ENCODE results near the gene YLPM1.

Gene YLPM1

DNA sequence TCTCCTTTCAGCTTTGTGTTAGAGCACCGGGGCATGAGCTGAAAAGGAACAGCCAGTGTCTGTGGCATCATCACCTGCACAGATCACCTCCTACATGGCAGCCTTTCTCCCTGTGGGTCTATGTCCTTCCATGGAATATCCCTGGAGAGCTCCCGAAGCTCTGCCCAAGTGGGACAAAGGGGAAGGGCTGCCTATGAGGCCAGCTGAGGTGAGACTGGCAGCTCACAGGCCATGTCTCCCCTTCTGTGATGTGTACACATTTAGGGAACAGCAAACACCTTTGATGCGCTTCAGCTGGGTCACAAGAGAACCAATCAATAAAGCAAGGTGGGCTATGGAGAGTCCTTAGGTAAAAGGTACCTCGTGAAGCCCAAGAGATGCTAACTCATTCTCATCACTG, 108.7 kb downstream of the YLPM1 start:
- no peak for DNase-seq (ENCODE audit: low read depth, low spot score)

DNA sequence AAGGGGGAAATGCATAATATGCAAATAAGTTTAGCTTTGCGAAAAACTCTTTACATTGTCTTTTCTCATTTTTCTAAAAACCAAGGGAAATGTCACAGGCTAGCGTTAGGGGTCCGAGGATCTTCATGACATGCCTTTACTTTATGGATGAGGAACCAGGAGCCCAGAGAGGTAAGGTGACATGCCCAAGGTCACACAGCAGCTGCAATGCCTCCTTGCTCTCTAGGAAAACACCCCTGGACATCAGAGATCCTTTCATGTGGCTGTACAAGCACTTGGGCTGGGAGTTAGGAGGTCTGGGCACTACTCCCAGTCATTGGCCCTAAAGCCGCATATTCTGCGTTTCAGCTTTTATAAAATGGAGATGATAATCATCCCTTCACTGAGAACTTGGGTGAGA, 112.1 kb downstream of the YLPM1 start:
- no peak for DNase-seq (ENCODE audit: low read depth, low spot score)

DNA sequence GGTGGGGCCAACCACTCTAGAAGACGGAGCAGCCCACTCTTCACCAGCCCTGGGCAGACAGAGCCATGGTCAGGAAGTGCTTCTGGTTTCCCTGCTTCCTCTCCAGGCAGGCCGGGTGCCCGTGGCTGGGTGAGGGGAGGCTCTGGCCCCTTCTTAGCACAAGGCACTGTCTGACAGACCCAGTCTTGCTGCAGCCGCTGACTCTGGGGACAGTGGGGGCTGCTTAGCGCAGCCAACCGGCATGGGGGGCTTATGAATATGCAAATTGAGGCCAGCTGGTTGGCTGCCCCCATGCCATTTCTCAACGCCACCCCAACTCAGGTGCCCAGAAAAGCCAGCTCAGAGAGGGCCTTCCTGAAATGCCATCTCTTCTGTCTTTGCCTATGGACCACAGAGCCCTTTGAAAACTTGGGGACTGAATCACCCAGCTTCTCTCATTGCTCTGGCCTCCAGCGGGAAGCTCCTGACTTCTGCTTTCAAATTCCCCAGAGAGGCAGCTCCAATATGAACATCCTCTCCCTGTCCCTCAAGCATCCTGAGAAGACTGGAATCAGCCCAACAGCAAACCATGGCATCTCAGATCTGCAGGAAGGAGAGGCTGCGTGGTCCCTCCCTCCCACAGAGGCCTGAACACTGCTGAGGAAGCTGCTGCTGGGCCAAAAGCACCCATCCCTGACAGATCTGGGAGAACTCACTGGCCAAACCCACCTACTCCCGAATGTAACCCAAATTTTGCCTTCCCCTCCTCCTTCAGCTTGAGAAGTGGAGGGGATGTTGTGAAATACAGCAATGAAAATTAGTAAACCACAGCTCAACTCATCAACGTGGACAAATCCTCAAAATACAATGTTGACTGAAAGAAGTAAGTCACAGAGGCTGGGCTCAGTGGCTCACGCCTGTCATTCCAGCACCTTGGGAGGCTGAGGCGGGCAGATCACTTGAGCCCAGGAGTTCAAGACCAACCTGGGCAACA, 113.1 kb downstream of the YLPM1 start, which contains the start of gene PROX2:
Gene PROX2 (minus strand): TSS at position 205 of the 973 bp plus-strand sequence. CDS start 12,311 bp downstream, outside the sequence.
- DNase-seq (ENCODE audit: low read depth, low spot score), result no peak

DNA sequence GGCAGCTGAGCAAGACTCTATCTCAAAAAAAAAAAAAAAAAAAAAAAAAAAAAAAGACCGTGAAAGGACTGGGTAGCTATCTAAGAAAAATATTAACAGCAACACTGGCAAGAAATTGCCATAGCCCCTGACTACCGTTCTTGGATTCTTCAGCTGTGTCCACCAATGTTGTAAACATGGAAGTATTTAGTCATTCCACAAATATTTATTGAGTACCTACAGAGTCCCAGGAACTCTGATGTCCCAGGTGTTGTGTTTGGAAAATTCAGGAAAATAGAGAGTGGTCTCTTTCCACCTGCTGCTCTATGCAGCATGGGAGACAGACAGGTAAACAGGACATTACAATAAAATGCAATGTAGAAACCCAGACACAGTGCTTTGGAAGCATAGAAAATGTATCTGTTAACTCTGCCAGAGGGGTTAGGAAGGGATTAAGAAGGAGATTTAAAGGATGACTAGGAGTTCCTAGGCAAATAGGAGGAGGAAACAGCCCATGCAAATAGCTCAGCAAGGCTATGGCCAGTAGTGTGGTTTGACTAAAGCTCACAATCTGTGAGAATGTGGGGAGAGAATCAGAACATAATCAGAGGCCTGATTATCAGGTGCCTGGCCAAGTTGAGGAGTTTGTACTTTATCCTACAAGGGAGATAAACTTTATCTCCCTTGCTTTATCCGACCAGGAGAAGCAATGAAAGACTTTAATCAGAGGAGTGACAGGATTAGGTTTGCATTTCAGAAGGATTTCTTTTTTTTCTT, 116.5 kb downstream of the YLPM1 start:
- no peak for DNase-seq (ENCODE audit: low read depth, low spot score)

DNA sequence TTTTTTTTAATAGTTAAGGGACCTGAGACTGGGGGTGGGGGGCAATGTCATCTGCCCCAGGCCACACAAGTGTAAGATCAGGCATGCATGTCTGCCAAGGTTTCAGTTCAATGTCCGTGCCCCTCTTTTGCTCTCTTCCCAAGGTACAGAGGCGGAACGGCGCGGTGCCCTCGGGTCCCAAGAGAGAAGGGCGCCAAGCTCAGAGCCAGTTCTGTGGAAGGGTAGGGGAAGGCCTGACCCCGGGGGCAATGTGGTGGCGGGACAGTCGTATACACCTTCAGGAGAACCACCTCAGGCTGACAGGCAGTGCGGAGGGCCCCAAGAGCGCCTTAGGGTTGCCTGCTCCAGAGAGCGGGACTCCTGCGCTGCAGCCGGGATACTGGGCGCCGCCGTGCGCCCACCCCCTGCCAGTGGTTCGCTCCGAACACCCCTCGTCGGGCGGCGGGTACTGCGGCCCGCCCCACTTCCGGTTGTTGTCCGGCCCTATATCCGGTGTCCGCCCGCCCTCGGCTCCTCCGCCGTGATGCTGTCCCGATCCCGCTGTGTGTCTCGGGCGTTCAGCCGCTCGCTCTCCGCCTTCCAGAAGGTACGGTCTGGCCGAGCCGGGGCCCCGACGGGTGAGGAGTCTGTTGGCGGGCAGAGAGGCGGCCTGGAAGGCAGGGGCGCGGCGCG, 118.5 kb downstream of the YLPM1 start, which contains the start of gene DLST:
Gene DLST (plus strand): TSS at position 486 of the 672 bp plus-strand sequence. CDS start 38 bp downstream, at position 524.
- peak; percentile 70 for DNase-seq (ENCODE audit: low read depth, low spot score)

DNA sequence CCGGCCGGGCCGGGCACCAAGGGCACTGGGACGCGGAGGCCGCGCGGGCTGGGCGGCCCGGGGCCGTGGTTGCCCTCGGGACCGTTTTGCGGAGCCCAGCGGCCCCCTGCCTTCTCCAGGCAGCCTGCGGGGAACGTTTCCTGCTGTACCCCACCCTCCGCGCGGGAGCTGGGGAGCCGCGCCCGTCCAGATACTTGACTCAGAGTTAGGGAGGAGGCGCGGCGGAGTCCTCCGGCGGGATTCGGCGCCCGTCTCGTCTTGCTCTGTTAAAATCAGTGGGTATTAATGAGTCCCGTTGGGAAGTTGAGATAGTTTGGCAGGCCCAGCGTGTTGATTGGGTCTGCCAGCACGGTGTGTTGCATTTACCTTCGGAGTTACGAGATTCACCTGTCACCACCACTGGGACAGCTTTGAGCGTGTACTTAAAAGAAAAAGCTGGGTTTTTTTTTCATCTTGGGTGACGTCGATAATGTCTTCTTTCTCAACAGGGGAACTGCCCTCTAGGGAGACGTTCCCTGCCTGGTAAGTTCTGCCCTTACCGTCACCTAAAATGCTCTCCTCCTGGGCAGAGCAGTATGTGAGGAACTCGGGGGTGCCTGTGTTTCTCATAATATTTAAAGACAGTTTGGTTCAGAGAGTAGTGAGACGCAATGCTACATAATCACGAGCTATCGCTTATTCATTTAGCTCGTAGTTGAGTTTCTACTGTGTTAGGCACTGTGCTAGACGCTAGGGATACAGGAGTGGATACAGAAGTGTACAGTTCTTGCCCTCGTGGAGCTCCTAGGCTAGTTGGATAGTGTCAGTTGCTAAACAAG, 119.2 kb downstream of the YLPM1 start:
- peak; percentile 20 for DNase-seq (ENCODE audit: low read depth, low spot score)

Data from activated naive CD8-positive, alpha-beta T cell treated with anti-CD3 and anti-CD28 coated beads, Interleukin-2, amount 50 U/mL, for 16 hours (primary cell).